Measurements from ENCODE around the gene FAM219A.
"Not testable (repeated sequence)": the region's sequence is repeated elsewhere in the genome, so short reads cannot be mapped to it uniquely, and the experiment has no call there.

The FAM219A gene

DNA sequence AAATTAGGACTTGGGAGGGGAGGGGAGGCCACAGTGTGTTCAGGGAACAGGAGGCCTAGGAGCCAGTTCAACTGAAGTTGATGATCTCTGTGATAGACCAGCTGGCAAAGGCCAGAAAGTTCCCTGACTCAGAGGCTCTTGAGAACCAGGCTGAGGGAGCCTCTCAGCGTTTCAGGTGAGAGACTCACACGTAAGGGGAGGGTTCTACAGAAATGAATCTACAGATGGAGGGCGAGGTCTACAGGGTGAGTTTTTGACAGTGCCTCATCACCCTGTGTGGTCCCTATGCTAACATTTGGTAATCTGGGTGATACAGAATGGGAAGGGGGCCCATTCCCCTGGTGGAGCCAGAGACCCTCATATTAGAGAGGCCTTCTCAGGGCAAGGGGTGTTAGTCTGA is 32.4 kb upstream of the FAM219A start:
- CTCF ChIA-PET, result interaction anchor here (0.8 to 1.4 kb wide), 3 partner anchors 11 to 33 kb away, joined by 3 to 4 read pairs (median 3); partner anchors contain the start of gene FAM219A
- TF ChIP-seq, protein P1, sequence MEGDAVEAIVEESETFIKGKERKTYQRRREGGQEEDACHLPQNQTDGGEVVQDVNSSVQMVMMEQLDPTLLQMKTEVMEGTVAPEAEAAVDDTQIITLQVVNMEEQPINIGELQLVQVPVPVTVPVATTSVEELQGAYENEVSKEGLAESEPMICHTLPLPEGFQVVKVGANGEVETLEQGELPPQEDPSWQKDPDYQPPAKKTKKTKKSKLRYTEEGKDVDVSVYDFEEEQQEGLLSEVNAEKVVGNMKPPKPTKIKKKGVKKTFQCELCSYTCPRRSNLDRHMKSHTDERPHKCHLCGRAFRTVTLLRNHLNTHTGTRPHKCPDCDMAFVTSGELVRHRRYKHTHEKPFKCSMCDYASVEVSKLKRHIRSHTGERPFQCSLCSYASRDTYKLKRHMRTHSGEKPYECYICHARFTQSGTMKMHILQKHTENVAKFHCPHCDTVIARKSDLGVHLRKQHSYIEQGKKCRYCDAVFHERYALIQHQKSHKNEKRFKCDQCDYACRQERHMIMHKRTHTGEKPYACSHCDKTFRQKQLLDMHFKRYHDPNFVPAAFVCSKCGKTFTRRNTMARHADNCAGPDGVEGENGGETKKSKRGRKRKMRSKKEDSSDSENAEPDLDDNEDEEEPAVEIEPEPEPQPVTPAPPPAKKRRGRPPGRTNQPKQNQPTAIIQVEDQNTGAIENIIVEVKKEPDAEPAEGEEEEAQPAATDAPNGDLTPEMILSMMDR (conservative IDR thresholded peaks at IDR 0.05; ENCODE audit: low read depth), result no peak
- DNase-seq (ENCODE audit: low spot score), result no peak
- H3K27ac ChIP-seq, result no peak overlapping the region
- POLR2A ChIA-PET (ENCODE audit: low non-redundant PET), result no interaction called here

DNA sequence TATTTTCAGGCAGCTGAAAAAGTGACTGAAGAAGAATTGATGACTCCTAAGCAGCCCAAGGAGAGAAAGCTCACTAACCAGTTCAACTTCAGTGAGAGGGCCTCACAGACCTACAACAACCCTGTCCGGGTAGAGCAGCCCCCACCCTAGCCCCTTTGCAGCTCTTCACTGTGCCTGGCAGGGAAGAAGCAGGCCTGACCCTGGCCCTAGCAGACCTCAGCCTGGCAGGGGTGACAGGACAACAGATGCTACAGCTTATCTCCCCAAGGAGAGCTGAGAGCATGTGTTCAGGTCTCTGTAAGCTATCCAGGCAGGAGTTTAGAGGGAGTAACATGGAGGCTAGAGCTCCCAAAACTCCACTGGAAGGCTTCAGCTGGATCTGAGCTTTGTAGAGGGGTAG is 32.0 kb upstream of the FAM219A start:
- ChIA-PET CTCF (interaction anchor here (1.1 to 1.4 kb wide), 2 partner anchors 11 to 32 kb away, joined by 3 to 4 read pairs; partner anchors contain the start of gene FAM219A), POLR2A (ENCODE audit: low non-redundant PET) (no interaction called here)
- H3K27ac ChIP-seq, result no peak overlapping the region
- DNase-seq (ENCODE audit: low spot score), result no peak
- TF ChIP-seq, protein P1 (conservative IDR thresholded peaks at IDR 0.05; ENCODE audit: low read depth), result no peak

DNA sequence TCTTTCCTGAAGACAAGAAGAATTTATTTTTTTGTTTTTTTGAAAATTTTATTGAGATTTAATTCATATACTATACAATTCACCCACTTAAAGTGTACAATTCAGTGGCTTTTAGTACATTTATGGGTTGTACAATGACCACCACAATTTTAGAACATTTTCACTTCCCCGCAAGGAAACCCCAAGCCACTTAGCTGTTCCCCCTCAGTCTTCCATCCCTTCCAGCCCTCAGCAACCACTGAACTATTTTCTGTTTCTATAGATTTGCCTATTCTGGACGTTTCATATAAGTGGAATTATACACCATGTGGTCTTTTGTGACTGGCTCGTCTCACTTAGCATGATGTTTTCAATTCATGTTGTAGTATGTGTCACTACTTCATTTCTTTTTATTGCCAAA is 28.2 kb upstream of the FAM219A start:
- POLR2A ChIA-PET (ENCODE audit: low non-redundant PET), result no interaction called here
- CTCF ChIA-PET, result interaction anchor here (0.6 kb wide), 1 partner anchor 252 kb away, joined by 3 read pairs; no protein-coding TSS in a partner anchor
- TF ChIP-seq, protein P1 (conservative IDR thresholded peaks at IDR 0.05; ENCODE audit: low read depth), result no peak

DNA sequence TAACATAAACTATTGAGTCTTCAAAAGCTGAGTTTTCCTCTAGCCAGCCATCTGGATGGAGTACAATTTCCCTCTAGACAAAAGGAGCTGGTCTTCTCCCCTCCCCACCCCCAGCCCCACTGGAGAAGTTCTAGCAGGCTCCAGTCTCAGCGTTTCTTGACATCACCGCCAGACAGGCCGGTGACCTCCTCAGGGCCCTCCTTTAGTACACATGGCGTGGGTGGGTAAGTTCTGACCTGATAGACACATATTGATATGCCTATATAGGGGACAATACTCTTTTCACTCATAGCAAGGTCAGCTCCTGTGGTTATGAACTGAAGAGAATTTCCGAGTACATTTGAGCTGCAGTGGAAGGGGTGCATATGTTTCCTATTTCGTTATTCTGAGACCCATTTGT is 27.5 kb upstream of the FAM219A start:
- no peak for DNase-seq (ENCODE audit: low spot score)
- ChIA-PET POLR2A (ENCODE audit: low non-redundant PET) (no interaction called here), CTCF (no interaction called here)
- TF ChIP-seq, protein P1 (conservative IDR thresholded peaks at IDR 0.05; ENCODE audit: low read depth), result no peak
- H3K27ac ChIP-seq, result no peak overlapping the region

More for the DNA sequence above, 28.2 kb upstream of the FAM219A start:
- DNase-seq (ENCODE audit: low spot score), result no peak
- H3K27ac ChIP-seq, result no peak overlapping the region

DNA sequence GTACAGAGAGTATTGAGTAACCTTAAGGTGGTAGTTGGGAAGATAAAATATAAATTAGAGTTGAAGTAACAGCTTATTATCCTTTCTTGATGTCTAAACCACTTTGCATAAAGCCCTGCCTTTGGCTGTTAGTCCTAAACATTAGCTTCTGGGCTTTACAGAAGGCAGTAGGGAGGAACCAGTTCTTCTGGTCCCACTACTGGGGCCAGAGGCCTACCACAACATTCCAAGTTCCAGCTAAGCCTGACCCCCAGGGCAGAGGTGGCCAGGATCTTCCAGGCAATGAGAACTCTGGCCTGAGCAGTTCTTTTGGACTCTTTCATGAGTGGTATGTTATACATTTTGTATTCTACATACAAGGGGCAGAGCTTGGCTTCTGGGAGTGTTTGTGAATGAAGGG is 26.3 kb upstream of the FAM219A start:
- no peak for DNase-seq (ENCODE audit: low spot score)
- ChIA-PET POLR2A (ENCODE audit: low non-redundant PET) (no interaction called here), CTCF (interaction anchor here (0.5 to 1.0 kb wide), 3 partner anchors 11 to 87 kb away, joined by 3 read pairs; no protein-coding TSS in a partner anchor)
- TF ChIP-seq, protein P1 (conservative IDR thresholded peaks at IDR 0.05; ENCODE audit: low read depth), result no peak
- H3K27ac ChIP-seq, result no peak overlapping the region

DNA sequence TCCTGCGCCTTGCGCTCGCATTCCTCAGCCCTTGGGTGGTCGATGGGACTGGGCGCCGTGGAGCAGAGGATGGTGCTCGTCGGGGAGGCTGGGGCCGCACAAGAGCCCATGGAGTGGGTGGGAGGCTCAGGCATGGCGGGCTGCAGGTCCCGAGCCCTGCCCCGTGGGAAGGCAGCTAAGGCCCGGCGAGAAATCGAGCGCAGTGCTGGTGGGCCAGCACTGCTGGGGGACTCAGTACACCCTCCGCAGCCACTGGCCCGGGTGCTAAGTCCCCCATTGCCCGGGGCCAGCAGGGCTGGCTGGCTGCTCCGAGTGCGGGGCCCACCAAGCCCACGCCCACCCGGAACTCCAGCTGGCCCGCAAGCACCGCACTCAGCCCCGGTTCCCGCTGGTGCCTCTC is 24.4 kb upstream of the FAM219A start:
- H3K27ac ChIP-seq; POLR2A ChIA-PET (ENCODE audit: low non-redundant PET); DNase-seq (ENCODE audit: low spot score): not testable (repeated sequence)
- CTCF ChIA-PET, result interaction anchor here (0.6 kb wide), 1 partner anchor 79 kb away, joined by 3 read pairs; no protein-coding TSS in a partner anchor

DNA sequence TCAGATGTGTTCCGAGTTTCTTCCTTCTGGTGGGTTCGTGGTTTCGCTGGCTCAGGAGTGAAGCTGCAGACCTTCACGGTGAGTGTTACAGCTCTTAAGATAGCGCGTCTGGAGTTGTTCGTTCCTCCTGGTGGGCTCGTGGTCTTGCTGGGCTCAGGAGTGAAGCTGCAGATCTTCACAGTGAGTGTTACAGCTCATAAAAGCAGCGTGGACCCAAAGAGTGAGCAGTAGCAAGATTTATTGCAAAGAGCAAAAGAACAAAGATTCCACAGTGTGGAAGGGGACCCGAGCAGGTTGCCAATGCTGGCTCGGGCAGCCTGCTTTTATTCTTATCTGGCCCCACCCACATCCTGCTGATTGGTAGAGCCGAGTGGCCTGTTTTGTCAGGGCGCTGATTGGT is 23.2 kb upstream of the FAM219A start:
- CTCF ChIA-PET, result not testable (repeated sequence)

DNA sequence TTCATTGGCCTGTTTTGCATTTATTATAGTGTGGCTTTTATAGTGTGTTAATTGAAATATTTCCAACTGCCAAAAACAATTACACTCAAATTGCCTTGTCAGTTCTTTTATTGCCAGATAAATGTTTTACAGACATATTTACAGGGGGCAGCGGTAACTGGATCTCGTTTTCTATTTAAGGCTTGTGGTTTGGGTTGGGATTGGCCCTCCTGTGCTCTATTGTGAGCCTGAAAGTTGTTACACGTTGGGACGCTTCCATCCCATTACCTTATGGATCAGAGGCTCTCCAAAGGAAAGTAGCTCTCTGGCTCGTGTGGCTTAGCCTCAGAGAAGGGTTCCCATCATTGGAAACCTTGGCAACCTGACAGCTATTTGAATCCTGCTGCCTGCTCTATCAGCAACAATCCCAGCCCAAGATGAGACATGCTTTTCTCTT is 21.1 kb upstream of the FAM219A start:
- TF ChIP-seq, protein P1 (conservative IDR thresholded peaks at IDR 0.05; ENCODE audit: low read depth), result no peak
- ChIA-PET POLR2A (ENCODE audit: low non-redundant PET) (no interaction called here), CTCF (interaction anchor here (0.6 to 1.1 kb wide), 2 partner anchors 112 to 892 kb away, joined by 3 to 5 read pairs; no protein-coding TSS in a partner anchor)
- no peak for DNase-seq (ENCODE audit: low spot score)
- H3K27ac ChIP-seq, result no peak overlapping the region

More for the DNA sequence above, 23.2 kb upstream of the FAM219A start:
- POLR2A ChIA-PET (ENCODE audit: low non-redundant PET); H3K27ac ChIP-seq; DNase-seq (ENCODE audit: low spot score): not testable (repeated sequence)
